HepG2 (cell line): ENCODE data around the gene FALEC. TPM values are rescaled to one million over a fixed set of nuclear protein-coding genes. Genes with fewer than 3 reads are reported as not detected.

Source experiments
- CEBPG ChIP-seq: IDR thresholded peaks from 2 replicates; pipeline ENCODE4 v1.6.1; 2016
- CENPBD1 ChIP-seq: sonication (generic); formaldehyde crosslinking; IDR thresholded peaks from 2 replicates; pipeline ENCODE4 v1.8.0; 2022; ENCODE audit warnings: missing genetic modification reagents, low read depth, mild to moderate bottlenecking, borderline replicate concordance
- DRAP1 ChIP-seq: IDR thresholded peaks from 2 replicates; pipeline ENCODE4 v1.6.1; 2016; ENCODE audit warnings: missing genetic modification reagents, missing compliant biosample characterization
- HDAC6 ChIP-seq: fragments of 200-600 bp; sonication (generic); IDR thresholded peaks from 2 replicates; pipeline ENCODE4 v1.7.0; 2017; ENCODE audit warnings: mild to moderate bottlenecking, antibody characterized with exemption, low read length, low read depth
- HNRNPK ChIP-seq: fragments of 200-400 bp; formaldehyde crosslinking; IDR thresholded peaks from 2 replicates; pipeline ENCODE4 v1.6.1; 2018; ENCODE audit warnings: low read length, low read depth, moderate library complexity, mild to moderate bottlenecking; ENCODE audit not compliant: poor library complexity, severe bottlenecking
- KLF12 ChIP-seq: sonication (generic); formaldehyde crosslinking; IDR thresholded peaks from 2 replicates; pipeline ENCODE4 v1.4.0; 2020; ENCODE audit warnings: missing genetic modification reagents, borderline replicate concordance
- MAX ChIP-seq: IDR thresholded peaks from 2 replicates; pipeline ENCODE4 v1.6.1; 2012; ENCODE audit warnings: inconsistent platforms
- MED13 ChIP-seq: sonication (generic); formaldehyde crosslinking; IDR thresholded peaks from 2 replicates; pipeline ENCODE4 v1.5.0; 2020; ENCODE audit warnings: missing genetic modification reagents
- MIXL1 ChIP-seq: IDR thresholded peaks from 2 replicates; pipeline ENCODE4 v1.6.1; 2016
- NCOA1 ChIP-seq: sonication (generic); formaldehyde crosslinking; IDR thresholded peaks from 2 replicates; pipeline ENCODE4 v1.9.0; 2021; ENCODE audit warnings: missing genetic modification reagents
- RFXAP ChIP-seq: sonication (generic); formaldehyde crosslinking; IDR thresholded peaks from 2 replicates; pipeline ENCODE4 v1.4.0; 2020; ENCODE audit warnings: missing genetic modification reagents, borderline replicate concordance
- SOX13 ChIP-seq, 3 experiments: fragments of 450-650 bp in 1 of 3; sonication (generic) in 1 of 3; formaldehyde crosslinking in 1 of 3; IDR thresholded peaks in 2 of 3; conservative IDR thresholded peaks in 1 of 3; 2 replicates each; pipeline versions ENCODE4 v1.5.0 to v1.6.1; 2016 to 2020; ENCODE audit warnings: antibody characterized with exemption in 1 of 3, mild to moderate bottlenecking in 1 of 3, missing compliant biosample characterization in 1 of 3, missing genetic modification reagents in 1 of 3, moderate library complexity in 1 of 3
- TARDBP ChIP-seq: sonication (generic); formaldehyde crosslinking; IDR thresholded peaks from 2 replicates; pipeline ENCODE4 v1.8.0; 2022; ENCODE audit warnings: mild to moderate bottlenecking, missing genetic modification reagents
- TFAP4 ChIP-seq: sonication (generic); IDR thresholded peaks from 2 replicates; pipeline ENCODE4 v1.6.1; 2016; ENCODE audit warnings: low read depth, borderline replicate concordance
- ZFP90 ChIP-seq: sonication (generic); formaldehyde crosslinking; IDR thresholded peaks from 2 replicates; pipeline ENCODE4 v1.8.0; 2022; ENCODE audit warnings: missing genetic modification reagents, mild to moderate bottlenecking, inconsistent platforms, borderline replicate concordance
- ZMYM2 ChIP-seq: sonication (generic); formaldehyde crosslinking; IDR thresholded peaks from 2 replicates; pipeline ENCODE4 v1.8.0; 2022; ENCODE audit warnings: mild to moderate bottlenecking, missing genetic modification reagents
- ZNF281 ChIP-seq: sonication (generic); formaldehyde crosslinking; IDR thresholded peaks from 2 replicates; pipeline ENCODE4 v1.4.0; 2020; ENCODE audit warnings: missing genetic modification reagents, borderline replicate concordance
- ZNF292 ChIP-seq: sonication (generic); formaldehyde crosslinking; IDR thresholded peaks from 2 replicates; pipeline ENCODE4 v1.8.1; 2022; ENCODE audit warnings: mild to moderate bottlenecking, low read depth, missing genetic modification reagents, borderline replicate concordance
- ZNF335 ChIP-seq: sonication (generic); formaldehyde crosslinking; IDR thresholded peaks from 2 replicates; pipeline ENCODE4 v1.4.0; 2020; ENCODE audit warnings: missing genetic modification reagents
- ZNF660 ChIP-seq: sonication (generic); formaldehyde crosslinking; IDR thresholded peaks from 2 replicates; pipeline ENCODE4 v1.5.1; 2020; ENCODE audit warnings: mild to moderate bottlenecking, low read depth, missing genetic modification reagents, borderline replicate concordance
- ZNF747 ChIP-seq: sonication (generic); formaldehyde crosslinking; IDR thresholded peaks from 2 replicates; pipeline ENCODE4 v1.8.1; 2023; ENCODE audit warnings: missing genetic modification reagents, mild to moderate bottlenecking, borderline replicate concordance
- ZSCAN25 ChIP-seq: sonication (generic); formaldehyde crosslinking; IDR thresholded peaks from 2 replicates; pipeline ENCODE4 v1.8.0; 2022; ENCODE audit warnings: mild to moderate bottlenecking, missing genetic modification reagents
- polyA plus RNA-seq, 8 experiments: library from polyadenylated mRNA; depleted of rRNA in 3 of 8; stranded (reverse) in 7 of 8; unstranded in 1 of 8; fragments of >200 nt; fragmentation: Illumina TruSeq in 4 of 8; extraction: Trizol in 4 of 8; gene quantifications; 2 replicates each; pipeline versions ENCODE4 v1.2.1 to v1.2.3, GENCODE V29; 2011 to 2016; ENCODE audit warnings: low read depth in 4 of 8, missing spikeins in 1 of 8, mixed read lengths in 1 of 8; ENCODE audit not compliant: insufficient read depth in 1 of 8
- total RNA-seq, 5 experiments: library from RNA; depleted of rRNA; stranded (reverse); fragments of >200 nt; fragmentation: Illumina TruSeq; extraction: Trizol; gene quantifications; 2 replicates each; pipeline ENCODE4 v1.2.3, GENCODE V29; 2016; ENCODE audit warnings: low read depth in 1 of 5

Gene FALEC
- total and polyA plus RNA-seq, 2 of the 13 experiments (the other 11 are each of a cell fraction or from before 2014, with no cell fraction given), result 0.33 to 0.71 TPM

GRCh38 chr1:150567717-150568593, 52.4 kb downstream of the FALEC start (continued):
- TF ChIP-seq ZFP90 (0 out of 2 replicates have a peak, but pooled peaks have one; percentile 39), NCOA1 (CRISPR knock-in tag) (no peak), RFXAP (CRISPR knock-in tag) (peak; percentile 89; the same call in 1 of the 2 replicates), ZNF292 (CRISPR knock-in tag) (peak; percentile 44; the same call in 1 of the 2 replicates), MIXL1 (CRISPR knock-in tag) (0 out of 2 replicates have a peak, but pooled peaks have one; percentile 38), HNRNPK (no peak), CEBPG (CRISPR knock-in tag) (peak; percentile 73), ZNF747 (peak; percentile 52; the same call in 1 of the 2 replicates), ZNF335 (no peak), MAX (peak; percentile 78), TFAP4 (peak; percentile 77), ZNF660 (CRISPR knock-in tag) (no peak), CENPBD1 (no peak), ZMYM2 (CRISPR knock-in tag) (no peak), DRAP1 (CRISPR knock-in tag) (no peak), ZNF281 (peak; percentile 92), TARDBP (no peak), KLF12 (CRISPR knock-in tag) (no peak), ZSCAN25 (CRISPR knock-in tag) (no peak), HDAC6 (no peak), SOX13 (IDR thresholded peaks at IDR 0.05) (no peak), SOX13 (CRISPR knock-in tag; conservative IDR thresholded peaks at IDR 0.05 in 1 of 2, IDR thresholded peaks at IDR 0.05 in 1 of 2) (peak in 1 of 2 experiments; percentile 85; a peak in 2 of 4 replicates), MED13 (no peak)
